Stimulated activated CD4-positive, alpha-beta T cell treated with anti-CD3 and anti-CD28 coated beads, Interleukin-1b, Interleukin-23, amount 100 ng/mL, for 1 hour (primary cell): Measurements from ENCODE around the gene KLHL29.
A peak's percentile ranks its signal among the peaks of the same experiment; 100 is the strongest.

Experiments used
- DNase-seq, 2 donors: peaks; one replicate each; pipeline ENCODE4 v3.0.0-alpha.2; 2020; ENCODE audit warnings: low read depth in 2 of 2

The KLHL29 gene

DNA sequence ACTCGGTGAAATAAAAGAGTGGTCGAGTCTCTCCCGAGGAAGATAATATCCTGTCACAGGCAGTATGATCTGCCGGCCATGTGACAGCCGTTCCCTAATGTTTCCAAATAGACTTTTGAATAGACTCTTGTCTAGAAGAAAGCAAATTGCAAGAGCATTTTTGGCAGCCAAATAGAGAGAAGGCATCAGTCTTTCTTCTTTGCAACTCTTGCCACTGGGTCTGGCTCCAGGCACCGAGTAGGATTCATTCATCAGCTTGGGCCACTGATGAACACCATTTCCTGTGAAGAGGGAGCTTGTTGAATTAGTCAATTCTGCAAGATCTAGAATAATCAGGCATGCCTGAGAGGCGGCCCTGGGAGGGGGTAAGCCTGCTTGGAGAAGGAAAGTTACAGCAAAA is 165.6 kb downstream of the KLHL29 start:
- no peak for DNase-seq

DNA sequence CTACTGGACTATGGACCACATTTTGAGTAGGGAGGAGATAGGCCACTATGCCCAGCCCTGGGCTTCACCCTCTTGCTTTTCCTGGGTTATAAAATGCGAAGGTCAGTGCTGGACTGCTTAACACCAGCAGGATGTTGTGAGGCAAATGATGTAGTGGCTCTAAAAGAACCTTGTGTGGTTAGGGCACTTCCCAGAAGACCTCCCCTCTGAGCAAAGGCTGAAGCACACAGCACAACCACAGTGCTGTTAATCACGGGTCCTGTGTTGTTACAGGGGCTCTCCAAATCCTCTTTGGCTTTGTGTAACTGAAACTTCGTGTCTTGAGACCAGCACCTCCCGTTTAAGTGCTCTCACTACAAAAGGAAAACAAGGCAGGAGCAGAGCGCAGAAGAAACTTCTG is 166.9 kb downstream of the KLHL29 start:
- no peak for DNase-seq

DNA sequence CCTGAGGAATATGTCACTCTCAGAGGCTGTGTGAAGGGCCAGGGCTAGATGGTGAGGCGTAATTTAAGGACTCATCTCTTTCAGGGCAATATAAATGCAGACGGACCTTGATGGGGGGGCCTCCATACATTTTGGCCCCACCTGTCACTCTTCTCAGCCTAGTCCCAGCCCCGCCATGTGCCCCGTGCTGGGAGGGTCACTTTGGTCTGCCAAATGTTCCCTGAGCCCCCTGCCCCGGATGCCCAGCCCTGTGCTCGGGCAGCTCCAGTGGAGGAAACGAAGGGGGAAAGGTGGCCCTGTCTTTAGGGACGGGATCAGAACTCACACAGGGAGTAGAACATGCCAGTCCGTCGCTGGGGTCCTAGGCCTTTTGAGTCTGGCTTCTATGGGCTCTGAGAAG is 168.6 kb downstream of the KLHL29 start:
- DNase-seq = no peak

DNA sequence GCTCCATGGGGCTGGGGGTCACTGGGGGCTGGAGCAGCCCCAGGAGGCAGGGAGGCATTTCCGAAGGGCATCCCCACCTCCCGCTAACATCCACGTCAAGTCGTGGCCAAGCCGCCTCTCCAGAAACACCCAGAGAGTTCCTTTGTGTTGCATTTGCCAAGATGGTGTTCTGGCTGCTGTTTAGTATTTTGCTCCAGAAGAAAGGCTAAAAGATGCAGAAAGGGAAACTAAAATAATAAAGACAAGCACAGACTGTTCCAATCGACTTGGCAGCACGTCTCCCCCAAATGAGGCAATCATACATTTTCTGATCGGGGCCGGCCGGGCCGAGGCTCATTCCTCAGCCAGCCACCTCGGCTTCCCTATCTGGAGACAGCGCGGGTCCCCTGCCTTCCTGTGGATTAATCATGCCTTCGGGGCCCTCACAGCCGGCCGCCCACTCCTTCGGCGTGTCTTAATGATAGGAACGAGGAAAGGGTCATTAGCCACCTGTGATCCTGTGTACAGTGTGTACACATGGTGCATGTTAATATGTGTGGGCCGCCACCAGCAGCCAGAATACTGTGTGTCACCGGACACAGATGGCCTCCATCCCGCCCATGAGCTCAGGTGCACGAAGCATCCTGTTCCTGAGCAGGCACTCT is 169.2 kb downstream of the KLHL29 start:
- no peak for DNase-seq

DNA sequence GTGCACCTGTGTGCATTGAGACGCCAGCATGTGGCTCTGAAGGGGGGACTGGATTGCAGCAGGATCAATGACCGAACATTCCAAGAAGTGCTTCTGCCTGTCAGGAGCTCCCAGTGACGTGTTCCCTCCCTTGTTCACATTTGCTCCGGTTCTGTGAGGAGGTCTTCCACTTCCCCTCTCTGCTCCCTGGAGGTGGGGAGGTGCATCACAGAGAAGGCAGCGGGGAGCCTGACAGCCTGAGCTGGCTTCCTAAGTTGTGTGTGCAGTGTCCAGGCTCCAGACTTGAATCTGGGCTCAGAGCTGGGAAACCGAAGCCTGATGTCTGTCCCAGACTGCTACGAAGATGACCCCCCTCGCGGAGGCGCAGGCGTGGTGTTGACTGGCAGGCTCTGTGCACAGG is 171.0 kb downstream of the KLHL29 start:
- DNase-seq = no peak

DNA sequence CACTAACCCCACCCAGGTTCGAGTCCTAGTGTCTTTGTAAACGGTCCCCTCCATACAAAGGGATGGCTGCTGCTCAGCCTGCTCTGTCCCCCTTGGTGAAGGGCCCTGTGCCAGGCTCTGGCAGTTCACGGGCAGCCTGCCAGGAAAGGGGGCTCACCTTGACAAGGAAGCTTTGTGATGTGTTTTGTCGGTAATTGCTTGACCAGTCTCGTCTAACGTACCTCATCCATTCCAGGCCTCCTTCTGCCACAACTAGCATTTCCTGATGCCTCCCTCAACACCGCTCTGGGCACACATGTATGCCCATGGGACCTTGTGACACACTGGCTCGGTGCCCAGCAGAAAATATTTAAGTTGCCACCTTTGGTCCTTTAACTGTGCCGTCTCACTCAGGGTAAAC is 171.9 kb downstream of the KLHL29 start:
- DNase-seq = no peak

DNA sequence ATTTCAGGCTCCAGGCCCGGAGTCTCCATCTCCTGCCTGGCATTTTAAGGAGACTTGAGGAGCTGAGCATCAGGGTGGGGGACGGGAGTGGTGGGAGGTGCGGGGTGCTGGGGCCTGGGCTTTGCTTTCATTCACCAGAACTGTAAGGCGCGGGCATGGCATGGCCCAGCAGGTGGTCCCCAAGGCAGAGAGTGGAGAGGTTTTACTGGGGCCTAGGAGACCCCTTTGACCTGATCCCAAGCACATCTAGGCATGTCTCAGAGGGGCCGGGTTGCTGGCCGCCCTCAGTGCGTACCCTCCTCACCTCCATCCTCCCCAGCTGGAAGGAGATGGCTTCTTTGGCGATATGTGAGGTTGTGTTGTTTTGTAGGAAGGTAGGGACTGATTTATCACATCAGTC is 172.5 kb downstream of the KLHL29 start:
- DNase-seq = no peak

DNA sequence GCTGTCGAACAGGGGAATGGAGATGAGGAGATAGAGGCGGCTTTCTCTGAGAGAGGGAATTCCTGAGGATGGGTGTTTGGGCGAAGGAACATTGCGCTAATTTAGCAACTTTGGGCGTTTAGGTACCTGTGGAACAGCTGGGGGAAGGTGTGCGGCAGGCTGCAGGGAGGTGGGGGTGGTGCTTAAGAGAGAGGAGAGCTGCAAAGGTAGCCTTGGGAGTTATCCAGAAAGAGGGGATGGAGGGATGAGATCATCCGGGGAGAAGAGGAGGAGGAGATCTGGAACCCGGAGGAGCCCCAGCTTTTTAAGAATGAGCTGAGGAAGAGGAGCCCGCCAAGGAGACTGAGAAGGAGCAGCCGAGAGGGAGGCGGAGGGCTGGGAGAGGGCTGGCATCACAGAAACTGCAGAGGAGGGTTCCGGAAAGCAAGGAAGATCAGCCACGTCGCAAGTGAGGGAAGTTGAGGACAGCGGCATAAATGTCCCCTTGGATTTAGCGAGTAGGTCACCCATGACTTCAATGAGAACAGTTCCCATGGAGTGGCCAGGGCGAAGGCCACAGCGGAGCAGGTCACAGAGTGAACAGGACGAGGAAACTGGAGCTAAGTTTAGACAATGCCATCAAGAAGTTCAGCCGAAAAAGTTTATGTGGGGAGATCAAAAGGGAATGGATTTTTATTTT is 174.7 kb downstream of the KLHL29 start:
- DNase-seq = no peak

DNA sequence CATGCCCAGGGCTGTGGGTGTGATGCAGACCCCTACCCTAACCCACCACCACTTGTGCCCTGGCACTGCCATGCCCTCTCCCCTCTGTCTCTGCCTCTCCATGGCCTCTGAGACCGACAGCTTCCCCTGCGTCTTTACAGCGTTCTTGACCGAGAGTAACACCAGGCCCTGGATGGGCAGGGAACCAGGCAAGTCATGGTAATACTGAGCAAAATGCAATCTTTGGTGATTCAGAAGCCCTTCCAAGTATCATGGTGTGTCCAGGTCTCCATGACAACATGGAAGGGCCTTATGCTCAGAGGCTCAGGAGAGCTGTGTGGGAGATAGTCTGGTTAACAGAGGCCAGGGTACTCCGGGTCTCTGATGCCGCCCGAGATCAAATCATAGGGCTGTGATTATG is 176.1 kb downstream of the KLHL29 start:
- no peak for DNase-seq

DNA sequence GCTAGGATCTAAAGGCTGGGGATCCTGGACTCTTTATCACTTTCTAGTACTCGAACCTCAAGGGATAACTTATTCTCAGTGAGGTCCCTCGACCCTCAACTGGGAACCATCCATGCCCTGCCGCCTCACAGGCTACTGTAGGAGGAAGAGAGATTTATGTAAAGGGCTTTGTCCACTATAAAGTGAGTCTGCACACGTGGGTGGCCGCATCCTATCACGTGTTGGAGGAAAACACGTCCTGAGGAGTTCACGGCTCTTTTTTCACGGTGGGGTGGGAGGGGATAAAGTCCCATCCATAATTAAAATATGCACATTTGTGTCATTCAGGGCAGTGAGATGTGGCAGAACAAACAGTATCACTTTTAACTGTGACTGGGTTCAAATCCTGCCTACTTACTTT is 176.6 kb downstream of the KLHL29 start:
- DNase-seq = no peak

DNA sequence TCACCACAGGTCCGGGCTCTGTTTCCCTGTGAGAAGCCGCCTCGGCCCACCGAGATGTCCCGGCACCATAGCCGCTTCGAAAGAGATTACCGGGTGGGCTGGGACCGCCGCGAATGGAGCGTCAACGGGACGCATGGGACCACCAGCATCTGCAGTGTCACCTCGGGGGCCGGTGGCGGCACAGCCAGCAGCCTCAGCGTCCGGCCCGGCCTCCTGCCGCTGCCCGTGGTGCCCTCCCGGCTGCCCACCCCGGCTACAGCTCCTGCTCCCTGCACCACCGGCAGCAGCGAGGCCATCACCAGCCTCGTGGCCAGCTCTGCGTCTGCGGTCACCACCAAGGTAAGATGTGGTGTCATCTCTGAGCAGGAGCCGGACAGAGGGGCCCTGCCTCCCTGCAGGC is 177.2 kb downstream of the KLHL29 start:
- no peak for DNase-seq

DNA sequence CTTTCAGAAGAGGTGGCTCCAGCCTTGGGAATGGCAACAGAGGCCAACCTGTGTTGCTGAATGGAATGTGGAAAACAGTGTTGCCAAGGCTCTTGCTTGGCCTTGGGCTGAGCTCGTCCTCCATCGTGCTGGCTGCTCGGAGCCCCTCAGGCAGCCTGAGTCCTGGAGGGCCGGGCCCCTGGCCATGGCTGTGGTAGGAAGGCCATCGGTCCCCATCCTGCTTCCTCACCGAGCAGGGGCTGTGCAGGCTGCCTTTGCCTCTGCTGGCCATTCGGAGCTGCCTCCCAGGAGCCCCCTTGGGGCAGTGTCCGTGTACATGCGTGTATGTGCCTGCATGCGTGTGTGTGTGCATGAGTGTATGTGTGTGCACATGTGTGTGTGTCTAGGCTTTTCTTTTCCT is 178.2 kb downstream of the KLHL29 start:
- DNase-seq = no peak

DNA sequence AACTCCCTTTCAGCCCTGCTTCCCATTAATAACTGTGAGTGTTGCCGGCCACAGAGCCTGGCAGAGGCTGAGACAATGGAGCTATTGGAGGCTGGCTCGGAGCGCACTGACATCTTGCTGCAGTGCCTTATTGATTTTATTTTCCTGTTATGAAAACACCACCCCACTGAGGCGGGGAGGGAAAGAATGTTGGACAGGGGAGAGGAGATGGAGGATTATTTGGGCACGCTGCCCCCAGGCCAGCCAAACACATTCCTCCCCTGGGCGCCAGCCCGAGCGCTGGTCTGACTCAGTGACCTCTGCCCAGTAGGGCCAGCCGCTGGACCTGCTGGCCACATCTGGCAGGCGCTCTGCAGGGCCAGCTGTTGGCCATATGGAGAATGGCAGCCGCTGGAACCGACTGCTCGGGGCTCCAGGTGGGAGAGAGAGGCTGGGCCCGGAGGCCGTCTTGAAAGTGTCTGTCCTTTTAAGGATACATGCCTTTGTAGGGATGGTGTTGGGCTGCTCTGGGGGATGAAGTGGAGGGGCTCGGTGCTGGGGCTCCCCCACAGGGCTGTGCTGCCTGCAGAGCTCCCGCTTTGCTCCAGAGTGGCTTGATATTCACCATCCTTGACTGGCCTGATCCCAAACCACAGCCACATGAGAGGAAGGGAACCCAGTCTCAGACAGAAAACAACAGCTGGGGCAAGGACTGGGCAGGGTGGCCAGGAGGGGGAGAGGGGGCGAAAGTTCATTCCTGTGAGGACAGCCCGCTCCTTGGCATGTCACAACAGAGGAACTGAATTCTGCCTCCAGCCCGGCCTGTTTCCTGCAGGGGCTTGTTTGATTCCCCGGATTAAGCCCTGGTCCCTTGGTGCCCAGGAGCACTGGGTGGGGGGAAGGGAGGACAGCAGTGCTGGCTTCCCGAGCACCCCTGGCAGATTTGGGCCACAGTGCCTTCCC is 179.0 kb downstream of the KLHL29 start:
- DNase-seq = no peak

DNA sequence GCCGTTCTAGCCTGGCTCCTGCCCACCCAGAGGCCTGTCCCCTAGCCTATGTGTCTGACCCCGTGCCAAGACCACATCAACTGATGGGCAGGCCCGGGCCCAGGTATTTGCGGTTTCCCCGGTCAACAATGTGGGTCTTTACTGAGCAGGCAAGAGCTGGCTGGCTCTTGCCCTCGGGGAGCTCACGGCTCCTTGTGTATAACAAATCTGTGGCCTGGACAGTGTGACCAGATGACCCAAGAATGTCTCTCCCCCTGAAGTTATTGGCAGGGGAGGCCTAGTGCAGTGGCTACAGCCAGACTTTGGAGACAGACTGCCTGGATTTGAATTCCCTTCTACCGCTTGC is 179.6 kb downstream of the KLHL29 start:
- DNase-seq = no peak

DNA sequence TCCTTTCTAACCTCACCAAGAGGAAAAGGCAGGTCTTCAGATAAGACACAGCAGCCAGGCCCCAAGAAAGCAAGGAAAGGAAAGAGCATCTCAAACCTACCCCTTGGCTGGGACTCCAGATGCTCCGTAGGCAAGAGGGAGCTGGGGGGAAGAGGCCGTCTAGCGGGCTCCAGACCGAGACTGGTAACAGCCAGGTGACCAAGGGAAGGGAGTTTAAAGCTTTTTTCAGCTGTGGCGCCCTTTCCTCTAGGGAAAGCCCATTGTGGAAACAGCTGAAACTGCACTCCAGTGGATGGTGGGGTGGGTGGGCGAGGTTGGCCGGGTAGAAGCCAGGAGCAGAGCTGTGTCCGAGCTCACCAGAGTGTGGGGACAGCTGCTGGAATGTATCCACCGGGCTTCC is 180.4 kb downstream of the KLHL29 start:
- no peak for DNase-seq

DNA sequence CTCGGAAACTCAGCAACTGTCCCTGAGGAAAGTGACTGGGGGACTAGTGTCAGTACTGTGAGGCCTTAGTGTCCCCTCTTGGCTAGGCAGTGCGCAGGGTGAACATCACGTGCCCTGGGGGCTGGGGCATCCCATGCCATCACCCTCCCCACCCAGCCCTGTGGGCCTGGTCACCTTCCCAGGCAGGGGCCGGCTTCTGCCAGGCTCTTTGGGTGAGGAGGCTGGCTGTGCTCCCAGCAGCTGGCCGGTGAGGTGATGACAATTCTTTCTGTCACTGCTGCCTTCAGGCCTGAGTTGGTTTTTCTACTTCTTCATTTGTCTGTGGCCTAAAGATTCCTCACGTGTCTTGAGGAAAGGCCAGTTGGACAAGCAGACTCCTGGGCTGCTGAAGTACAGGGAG is 180.8 kb downstream of the KLHL29 start:
- DNase-seq = no peak

DNA sequence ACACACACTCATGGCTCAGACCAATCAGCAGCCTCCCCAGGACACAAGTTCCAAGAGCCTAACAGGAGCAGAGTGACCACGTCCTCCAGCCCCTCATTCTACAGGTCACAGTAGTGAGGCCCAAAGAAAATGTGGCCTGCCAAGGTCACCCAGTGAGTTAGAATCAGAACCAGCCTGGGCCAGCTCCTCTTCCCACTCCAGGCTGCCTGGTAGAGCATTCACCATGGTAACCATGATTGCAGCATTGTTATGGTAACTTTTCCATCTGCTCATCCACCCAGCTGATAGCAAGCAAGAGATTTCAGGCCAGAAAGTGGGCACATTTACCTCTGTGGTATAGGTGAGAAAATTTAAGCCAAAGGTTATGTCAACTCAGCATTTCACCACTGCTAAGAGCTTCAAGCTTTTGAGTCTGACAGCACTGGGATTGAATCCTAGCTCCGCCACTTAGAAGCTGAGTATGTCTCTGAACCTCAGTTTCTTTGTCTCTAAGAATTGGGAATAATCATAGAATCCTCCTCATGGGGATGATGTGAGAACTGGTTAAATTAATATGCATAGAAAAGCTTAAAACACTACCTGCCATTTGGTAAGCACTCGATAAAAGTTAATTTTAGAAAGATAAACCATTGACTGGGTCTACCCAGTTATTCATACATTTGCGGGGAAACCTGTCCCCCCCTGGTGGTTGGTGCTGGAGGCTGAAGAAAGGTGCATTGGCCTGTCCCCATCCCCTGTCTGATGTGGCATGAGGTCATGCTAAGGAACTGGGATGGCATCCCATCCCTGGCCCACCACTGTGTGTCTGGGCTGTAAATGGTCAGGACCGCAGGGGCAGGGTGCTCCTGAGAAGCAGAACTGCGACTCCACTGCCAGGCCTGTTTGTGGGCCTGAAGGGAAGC is 181.5 kb downstream of the KLHL29 start:
- peak in 1 of 2 donors; percentile 5 for DNase-seq

DNA sequence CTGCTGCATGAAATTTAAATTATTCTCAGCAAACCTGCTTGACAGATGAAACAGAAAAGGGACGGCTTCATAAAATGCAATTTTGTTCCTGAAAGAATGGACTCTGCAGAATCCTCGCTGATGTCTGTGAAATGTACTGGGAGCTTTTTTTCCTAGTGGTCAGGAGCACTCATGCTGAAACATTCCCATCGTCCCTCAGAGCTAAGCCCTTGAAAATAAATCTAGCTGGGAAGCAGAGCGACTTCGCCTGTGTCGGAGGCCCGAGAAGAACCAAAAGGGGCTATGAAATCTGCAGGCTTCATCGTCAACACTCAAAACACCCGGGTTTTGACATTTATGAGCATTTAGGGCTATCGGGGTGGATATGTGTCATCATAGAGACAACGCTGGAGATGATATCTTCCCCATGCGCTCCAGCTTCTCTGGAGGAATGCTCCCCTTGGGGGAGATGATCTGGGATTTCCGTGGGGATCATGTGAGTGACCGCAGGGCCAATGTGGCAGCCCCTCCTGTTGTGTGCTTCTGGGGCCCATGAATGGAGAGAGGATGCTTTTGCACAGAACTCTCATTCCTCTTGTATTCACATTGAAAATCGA is 182.3 kb downstream of the KLHL29 start:
- no peak for DNase-seq

DNA sequence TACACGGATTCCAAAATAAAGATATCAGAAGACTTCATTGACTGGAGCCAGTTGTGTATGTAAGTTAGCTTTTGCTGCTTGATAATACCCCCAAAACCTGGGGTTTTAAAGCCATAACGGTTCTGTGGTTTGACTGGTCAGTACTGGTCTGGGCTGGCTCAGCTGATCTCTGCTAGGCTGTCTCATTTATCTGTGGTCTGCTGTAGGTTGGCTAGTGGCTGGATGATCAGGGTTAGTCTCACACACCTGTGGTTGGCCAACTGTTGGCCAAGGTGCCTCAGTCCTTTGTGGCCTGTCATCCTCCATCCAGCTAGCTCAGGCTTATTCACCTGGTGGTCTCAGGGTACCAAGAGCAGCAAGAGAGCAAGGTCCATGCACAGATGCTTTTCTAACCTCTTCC is 183.2 kb downstream of the KLHL29 start:
- DNase-seq = no peak

DNA sequence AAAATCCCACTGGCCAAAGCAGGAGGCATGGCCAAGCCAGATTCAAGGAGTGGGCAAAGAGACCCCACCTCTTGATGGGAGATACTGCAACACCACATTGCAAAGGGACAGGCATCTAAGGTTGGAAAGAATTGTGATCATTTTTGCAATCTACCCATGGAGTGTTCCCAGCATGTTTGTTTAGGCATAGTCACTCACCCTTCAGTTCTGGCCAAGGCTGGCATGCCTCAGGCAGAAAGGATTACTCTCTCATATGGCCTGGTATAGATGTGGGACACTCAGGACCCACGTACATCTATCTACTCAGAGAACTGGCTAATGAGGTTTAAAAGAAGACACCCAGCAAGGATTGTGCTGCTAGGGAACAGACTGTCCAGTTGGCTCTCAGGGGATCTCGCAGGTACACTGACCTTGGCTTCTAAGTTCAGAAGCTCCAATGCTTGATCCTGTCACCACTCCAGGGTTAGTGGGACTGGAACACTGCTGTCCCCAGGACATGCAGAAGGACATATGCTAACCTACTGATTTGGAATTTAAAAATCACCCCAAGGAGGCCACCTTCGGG is 183.7 kb downstream of the KLHL29 start:
- DNase-seq = no peak

DNA sequence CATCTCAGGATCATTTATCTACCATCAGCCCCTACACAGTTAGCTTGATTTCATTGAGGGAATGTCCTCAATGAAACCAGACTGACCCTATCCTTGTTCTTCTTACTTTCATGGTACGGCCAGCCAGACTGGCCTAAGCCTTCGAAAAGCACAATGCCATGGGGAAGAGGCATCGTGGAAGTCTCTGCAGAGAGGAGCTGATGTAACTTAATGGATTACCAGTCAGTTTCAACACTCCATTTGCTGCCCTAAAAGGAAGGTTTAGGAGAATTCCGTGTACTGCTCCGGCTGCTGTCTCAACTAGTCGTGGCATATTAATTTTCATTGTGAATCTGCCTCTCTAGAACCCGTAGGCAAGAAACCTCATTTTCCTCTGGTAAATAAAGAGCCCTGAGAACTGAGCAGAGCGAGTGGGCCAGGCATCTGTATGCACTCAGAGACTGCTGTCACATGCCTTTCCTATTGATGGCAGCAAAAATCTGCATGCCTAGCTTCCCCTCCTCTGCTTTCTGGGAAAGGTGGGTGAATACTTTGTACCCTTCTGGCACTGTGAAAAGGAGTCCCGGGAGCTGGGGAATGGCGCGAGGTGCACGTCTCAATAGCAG is 184.9 kb downstream of the KLHL29 start:
- DNase-seq = no peak
